Tibial artery (tissue), 4 donors: ENCODE results near the gene MINDY4.
A peak's percentile ranks its signal among the peaks of the same experiment; 100 is the strongest.

Source experiments
- DNase-seq, 2 donors: peaks; one replicate each; pipeline ENCODE4 v3.0.0-alpha.2; 2019
- H3K27ac ChIP-seq, 2 donors: fragments of 200-600 bp; sonication (generic) in 1 of 2; 1 replicate in 1 of 2; 2 replicates in 1 of 2; pipeline ENCODE4 v1.5.1; 2018 to 2019; ENCODE audit warnings: mild to moderate bottlenecking in 1 of 2
- H3K27me3 ChIP-seq, 2 donors: fragments of 200-600 bp; sonication (generic) in 1 of 2; one replicate each; pipeline versions ENCODE4 v1.5.1 to v1.6.0; 2016 to 2019
- H3K36me3 ChIP-seq, 3 donors: fragments of 200-600 bp; sonication (generic) in 2 of 3; one replicate each; pipeline ENCODE4 v1.5.1; 2016 to 2019; ENCODE audit warnings: mild to moderate bottlenecking in 2 of 3
- H3K4me1 ChIP-seq, 4 donors: fragments of 200-600 bp; sonication (generic) in 2 of 4; 1 replicate in 3 of 4; 2 replicates in 1 of 4; pipeline ENCODE4 v1.5.1; 2016 to 2019
- H3K4me3 ChIP-seq, 2 donors: fragments of 200-600 bp; sonication (generic) in 1 of 2; 1 replicate in 1 of 2; 2 replicates in 1 of 2; pipeline ENCODE4 v1.5.1; 2018 to 2019; ENCODE audit warnings: mild to moderate bottlenecking in 2 of 2
- H3K9me3 ChIP-seq, 3 donors: fragments of 200-600 bp; sonication (generic) in 1 of 3; one replicate each; pipeline ENCODE4 v1.5.1; 2016 to 2019
- CTCF ChIP-seq, 2 experiments: fragments of 200-600 bp in 1 of 2; fragments of 450-650 bp in 1 of 2; IDR thresholded peaks; one replicate each; pipeline ENCODE4 v1.5.1; 2017 to 2019; ENCODE audit warnings: antibody characterized with exemption in 2 of 2, mild to moderate bottlenecking in 1 of 2, moderate library complexity in 1 of 2
- intact Hi-C: fragments of 100-400 bp; cut with DNase I; formaldehyde crosslinking; loops from one replicate; pipeline ENCODE4 v1.15.0; 2023; ENCODE audit warnings: low total_unique reads

The MINDY4 gene

GRCh38 chr7:30869794-30870611 lies 98.8 kb downstream of the MINDY4 start:
- peaks cover 7 to 42% (median 31%) of the 10 kb centered on the region in 3 donors for H3K36me3 ChIP-seq
- intact Hi-C loops: no loop called here
- DNase-seq: no peak
- H3K9me3 ChIP-seq: no peaks in the 10 kb centered on the region
- H3K4me1 ChIP-seq: peaks cover 0 to 42% (median 11%) of the 10 kb centered on the region in 4 donors
- no peak for TF ChIP-seq CTCF (IDR thresholded peaks at IDR 0.05)
- H3K4me3 ChIP-seq: no peak overlapping the region
- H3K27ac ChIP-seq: peak overlapping the region in 1 of 2 donors; percentile 21
- no peaks in the 10 kb centered on the region for H3K27me3 ChIP-seq

GRCh38 chr7:30870821-30871518 lies 99.8 kb downstream of the MINDY4 start:
- Histone ChIP-seq H3K27ac (peak overlapping the region in 1 of 2 donors; percentile 21), H3K27me3 (no peaks in the 10 kb centered on the region), H3K4me3 (no peak overlapping the region), H3K4me1 (peaks cover 0 to 35% (median 9%) of the 10 kb centered on the region in 4 donors), H3K36me3 (peaks cover 14 to 52% (median 39%) of the 10 kb centered on the region in 3 donors), H3K9me3 (no peaks in the 10 kb centered on the region)
- intact Hi-C loops: no loop called here
- TF ChIP-seq CTCF (IDR thresholded peaks at IDR 0.05): no peak
- no peak for DNase-seq

- Histone ChIP-seq H3K27ac (no peak overlapping the region), H3K27me3 (no peaks in the 10 kb centered on the region), H3K4me1 (peaks cover 0 to 35% (median 9%) of the 10 kb centered on the region in 4 donors), H3K4me3 (no peak overlapping the region), H3K9me3 (no peaks in the 10 kb centered on the region), H3K36me3 (peaks cover 14 to 59% (median 45%) of the 10 kb centered on the region in 3 donors)
- TF ChIP-seq CTCF (IDR thresholded peaks at IDR 0.05): no peak
- intact Hi-C loops: no loop called here
- no peak for DNase-seq
These were observed 100.4 kb downstream of the MINDY4 start for GRCh38 chr7:30871655-30872054.

- intact Hi-C loops: no loop called here
- no peak overlapping the region for H3K4me3 ChIP-seq
- H3K9me3 ChIP-seq: no peaks in the 10 kb centered on the region
- no peaks in the 10 kb centered on the region for H3K27me3 ChIP-seq
- H3K36me3 ChIP-seq: peaks cover 14 to 67% (median 45%) of the 10 kb centered on the region in 3 donors
- no peak overlapping the region for H3K27ac ChIP-seq
- H3K4me1 ChIP-seq: peaks cover 0 to 33% (median 9%) of the 10 kb centered on the region in 4 donors
- no peak for TF ChIP-seq CTCF (IDR thresholded peaks at IDR 0.05)
- no peak for DNase-seq
These were observed 102.0 kb downstream of the MINDY4 start for GRCh38 chr7:30873207-30873606.

GRCh38 chr7:30873656-30874055 lies 102.4 kb downstream of the MINDY4 start:
- intact Hi-C loops: no loop called here
- Histone ChIP-seq H3K4me3 (no peak overlapping the region), H3K27ac (no peak overlapping the region), H3K36me3 (peaks cover 14 to 69% (median 45%) of the 10 kb centered on the region in 3 donors), H3K4me1 (peaks cover 0 to 28% (median 9%) of the 10 kb centered on the region in 4 donors), H3K9me3 (no peaks in the 10 kb centered on the region), H3K27me3 (no peaks in the 10 kb centered on the region)
- no peak for TF ChIP-seq CTCF (IDR thresholded peaks at IDR 0.05)
- DNase-seq: no peak
